NOMO-1 (cell line): ENCODE measurements around the gene MSLN.
"Not testable (repeated sequence)": the region's sequence is repeated elsewhere in the genome, so short reads cannot be mapped to it uniquely, and the experiment has no call there.

Experiments used
- DNase-seq, 2 experiments: peaks; one replicate each; lab custom pipeline; 2025; ENCODE audit not compliant: unreplicated experiment in 2 of 2; lab: John Stamatoyannopoulos, UW

MSLN gene

DNA sequence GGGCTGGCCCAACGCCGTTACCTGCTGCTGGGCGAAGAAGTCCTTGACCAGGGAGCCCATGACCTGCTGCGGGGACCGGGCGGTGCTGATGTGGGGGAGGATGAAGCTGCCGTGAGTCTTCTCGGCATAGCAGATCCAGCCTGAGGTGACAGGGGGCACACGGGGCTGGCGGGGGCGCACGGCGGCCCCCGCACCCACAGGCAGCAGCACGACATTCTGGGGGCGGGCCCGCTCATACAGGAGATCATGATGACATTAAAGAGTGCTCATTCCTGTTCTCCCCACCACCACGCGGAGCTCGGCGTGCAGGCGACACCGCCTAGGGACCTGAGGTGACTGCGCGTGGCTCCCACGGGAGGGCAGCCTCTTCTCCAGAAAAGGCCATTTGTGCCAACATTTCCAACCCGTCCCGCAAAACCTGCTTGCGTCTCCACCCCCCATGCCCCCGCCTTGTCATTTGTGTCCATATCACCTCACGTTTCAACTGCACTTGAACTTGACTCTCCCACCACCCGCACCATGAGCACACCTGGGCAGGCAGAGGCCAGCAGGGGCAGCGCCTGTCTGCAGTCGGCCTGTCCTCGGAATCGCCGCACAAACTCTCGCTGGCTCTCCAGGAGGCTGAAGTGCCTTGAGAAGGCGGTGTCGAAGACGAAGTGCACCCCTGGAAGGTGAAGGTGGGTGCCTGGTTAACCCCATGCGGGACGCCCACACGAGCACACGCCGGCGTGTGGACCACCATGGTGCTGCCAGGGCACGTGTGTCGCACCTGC lies 26.1 kb upstream of the MSLN start:
- no peak for DNase-seq

DNA sequence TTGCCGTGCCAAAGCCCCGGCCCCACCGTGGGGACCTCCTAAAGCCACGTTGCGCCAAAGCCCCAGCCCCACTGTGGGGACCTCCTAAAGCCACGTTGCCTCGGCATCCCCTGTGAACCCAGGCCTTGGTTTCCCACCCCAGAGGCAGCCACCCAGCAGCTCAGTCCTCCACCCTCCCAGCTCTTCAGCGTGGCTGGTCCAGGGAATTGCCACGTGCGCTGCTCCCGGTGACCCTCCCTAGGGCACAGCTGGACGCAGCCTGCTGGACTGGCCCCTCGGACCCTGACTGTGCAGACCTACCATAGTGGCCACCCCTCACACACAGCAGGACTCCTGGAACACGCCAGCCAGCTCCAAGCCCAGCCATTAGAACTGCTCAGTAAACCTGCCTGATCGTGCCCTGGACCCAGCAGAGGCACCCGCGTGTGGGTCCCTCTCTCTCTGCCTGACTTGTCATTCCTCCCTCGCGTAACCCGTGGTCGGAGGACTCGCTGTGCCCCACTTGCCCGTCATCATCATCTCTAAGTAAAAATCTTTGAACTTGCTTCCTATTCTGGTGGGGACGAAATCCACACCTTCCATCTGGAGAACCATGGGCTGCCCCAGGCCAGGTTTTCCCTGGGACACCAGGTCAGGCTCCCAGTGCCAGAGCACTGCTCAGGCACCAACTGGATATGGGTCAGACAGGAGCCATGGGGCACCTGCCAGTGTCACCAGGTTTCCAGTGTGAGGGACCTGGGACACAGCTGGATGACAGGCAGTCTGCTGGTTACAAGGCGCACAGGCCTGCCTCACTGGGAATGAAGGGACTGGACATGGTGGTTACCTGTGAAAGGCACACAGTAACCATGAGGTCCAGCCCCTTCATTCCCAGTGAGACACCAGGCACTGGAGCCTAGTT lies 25.3 kb upstream of the MSLN start:
- no peak for DNase-seq

DNA sequence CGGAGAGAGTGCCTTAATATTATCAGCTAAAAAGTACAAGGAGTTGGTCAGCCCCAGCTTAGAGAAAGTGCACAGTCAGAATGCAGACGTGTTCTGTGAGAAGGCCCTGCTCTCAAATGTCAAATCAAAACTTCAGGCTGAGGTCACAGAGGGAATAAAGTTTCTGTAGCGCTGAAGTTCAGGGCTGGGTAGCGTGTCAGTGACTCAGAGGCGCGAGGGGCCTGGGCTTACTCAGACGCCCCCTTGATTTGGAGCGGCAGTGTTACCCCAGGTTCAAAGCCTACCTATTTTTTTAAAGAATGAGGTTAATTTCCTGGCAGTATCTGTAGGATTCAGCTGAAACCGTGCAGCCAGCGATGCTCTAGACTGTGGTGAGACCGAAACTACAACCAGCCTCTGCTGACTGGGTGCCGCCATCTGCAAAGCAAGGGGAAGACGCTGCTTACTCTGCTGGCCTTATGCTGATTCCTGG lies 24.5 kb upstream of the MSLN start:
- no peak for DNase-seq

DNA sequence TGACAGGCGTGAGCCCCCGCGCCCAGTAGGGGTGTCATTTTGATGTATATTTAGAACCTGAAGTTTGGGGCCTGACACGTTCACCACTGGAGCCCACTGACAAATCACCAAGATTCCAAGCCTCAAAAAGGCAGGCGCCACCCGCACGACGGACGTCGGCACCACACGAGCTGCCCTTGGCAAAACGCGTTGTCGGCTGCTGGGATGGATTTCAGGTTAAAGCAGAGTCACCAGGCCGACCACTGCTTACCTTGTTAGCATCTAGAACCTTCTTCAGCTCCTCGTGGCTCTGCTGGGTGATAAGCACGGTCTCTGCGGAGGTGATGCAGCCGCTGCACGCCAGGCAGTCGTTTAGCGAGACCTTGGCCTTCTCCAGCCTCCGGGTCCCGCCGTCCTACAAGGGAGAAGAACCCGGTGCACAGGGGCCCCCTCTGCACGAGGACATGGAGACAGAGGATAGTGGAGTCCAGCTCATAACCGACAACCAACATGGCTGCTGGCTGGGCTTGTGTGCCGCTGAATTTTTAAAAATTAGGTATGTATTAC lies 23.5 kb upstream of the MSLN start:
- no peak for DNase-seq

DNA sequence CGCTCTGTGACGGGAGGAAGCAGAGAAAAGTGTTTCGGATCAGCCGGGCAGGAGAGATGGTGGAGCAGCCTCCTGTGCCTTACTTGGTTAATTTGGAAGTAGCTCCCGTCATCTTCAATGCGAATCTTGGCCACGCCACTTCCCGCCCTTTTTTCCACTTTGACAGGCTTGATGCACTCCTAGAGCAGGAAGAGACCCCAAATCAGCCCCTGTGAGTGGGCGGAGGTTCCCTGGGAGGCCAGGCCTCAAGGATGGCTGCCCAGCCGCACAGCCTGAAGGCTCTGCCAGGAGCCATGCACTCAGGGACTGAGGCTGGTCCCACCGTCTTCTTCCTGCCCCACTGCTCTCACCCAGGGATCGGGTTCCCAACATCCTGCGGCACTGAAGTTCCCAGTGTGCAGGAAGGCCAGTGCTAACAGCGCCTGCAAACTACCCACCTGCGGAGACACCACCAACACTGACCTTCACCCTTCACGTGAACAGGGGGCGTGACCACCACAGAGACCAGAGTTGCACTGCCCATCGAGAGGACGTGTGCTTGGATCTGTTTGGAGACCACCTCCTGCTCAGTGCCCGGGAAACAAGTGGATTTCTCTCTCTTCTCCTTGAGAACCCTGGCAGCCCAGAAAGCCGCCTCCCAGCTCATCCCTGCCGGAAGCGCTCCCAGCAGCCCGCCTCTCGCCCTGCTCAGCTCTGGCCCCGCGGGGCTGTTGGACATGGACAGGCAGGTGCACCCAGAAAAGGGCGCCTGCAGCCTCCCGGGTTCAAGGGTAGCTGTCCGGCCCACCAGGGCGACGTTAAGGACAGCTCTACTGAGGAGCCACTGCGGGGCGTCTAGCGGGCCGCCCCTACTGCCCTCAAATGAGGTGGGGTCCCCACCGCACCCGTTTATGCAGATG lies 20.7 kb upstream of the MSLN start:
- DNase-seq, result no peak

DNA sequence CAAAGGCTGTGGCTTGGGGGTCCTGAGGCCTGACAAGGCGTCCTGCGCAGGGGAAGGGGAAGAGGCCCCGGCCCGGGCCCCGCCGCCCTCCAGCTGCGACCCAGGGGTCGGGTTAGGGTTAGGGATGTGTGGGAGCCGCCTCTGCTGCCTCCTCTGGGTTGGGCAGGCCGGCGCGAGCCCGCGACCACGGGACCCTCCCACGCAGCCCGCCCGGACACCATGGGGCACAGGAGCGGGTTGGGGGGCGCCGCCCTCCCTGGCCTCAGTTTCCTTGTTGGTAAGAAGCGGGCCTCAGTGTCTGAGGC lies 20.1 kb upstream of the MSLN start:
- no peak for DNase-seq

DNA sequence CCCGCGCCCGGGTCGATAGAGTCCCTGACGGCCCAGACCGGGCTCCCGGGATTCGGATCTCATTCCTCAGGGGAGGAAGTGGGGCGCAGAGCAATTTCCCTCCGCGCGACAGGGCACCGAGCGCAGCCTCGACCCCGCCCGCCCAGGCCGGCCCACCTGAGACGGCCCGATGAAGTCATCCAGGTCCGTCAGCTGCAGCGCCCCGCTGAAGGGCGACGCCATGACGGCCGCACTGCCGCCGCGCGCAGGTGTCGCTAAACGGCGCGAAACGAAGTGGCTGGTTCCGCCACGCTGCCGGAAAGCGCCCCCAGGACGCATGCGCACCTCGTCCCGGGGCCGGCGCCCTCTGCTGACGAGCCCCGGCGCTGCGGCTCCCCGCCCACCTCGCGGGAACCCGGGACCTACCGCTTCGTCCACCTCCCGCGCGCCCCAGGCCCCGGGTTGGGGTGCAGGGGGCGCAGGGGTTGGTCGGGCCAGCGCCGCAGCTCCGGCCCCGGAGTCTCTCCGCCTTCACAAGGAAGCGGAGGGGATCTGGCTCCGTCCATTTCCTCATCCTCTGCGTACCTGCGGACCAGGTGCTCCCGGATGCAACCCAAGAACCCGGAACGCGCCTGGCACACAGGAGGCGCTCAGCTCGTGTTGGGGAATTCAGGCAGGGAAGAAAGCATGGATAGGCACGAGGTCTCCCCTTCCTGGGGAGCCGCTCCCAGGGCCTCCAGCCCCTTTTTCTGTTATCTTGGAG lies 19.6 kb upstream of the MSLN start, which contains the start of gene CIAO3:
TSS of gene CIAO3 (minus strand) at position 234 of the 742 bp plus-strand sequence. CDS start at position 222, 12 bp downstream.
- DNase-seq, result peak; percentile 74 to 82

DNA sequence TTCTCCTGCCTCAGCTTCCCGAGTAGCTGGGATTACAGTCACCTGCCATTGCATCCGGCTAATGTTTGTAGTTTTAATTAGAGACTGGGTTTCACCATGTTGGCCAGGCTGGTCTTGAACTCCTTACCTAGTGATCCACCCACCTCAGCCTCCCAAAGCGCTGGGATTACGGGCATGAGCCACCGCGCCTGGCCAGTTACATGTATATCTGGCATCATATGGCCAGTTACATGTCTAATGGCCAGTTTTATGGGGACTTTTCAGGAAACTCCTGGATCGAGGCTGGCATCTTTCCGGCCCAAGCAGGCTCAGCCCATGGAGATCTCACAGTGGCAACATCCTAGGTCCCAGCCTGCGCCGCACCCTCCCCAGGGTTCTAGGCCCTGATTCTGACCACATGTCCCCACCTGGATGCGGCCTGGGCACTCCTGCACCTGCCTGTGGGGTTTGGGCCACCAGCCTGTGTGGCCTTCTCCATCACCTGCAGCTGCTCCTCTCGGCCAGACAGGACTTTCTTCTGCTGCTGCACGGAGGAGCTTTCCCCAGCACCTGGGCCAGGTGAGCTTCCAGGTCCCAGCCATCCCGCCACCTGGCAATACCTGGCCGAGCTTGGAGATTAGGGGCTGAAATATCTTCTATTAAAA lies 18.4 kb upstream of the MSLN start:
- no peak for DNase-seq

DNA sequence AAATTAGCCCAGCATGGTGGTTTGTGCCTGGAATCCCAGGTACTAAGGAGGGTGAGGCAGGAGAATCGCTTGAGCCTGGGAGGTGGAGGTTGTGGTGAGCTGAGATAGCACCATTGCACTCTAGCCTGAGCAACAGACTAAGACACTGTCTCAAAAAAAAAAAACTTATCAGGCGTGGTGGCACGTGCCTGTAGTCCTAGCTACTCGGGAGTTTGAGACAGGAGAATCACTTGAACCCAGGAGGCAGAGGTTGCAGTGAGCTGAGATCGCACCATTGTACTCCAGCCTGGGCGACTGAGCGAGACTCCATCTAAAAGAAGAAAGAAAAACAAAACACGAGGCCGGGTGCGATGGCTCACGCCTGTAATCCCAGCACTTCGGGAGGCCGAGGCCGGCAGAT lies 17.6 kb upstream of the MSLN start:
- DNase-seq, result not testable (repeated sequence)

DNA sequence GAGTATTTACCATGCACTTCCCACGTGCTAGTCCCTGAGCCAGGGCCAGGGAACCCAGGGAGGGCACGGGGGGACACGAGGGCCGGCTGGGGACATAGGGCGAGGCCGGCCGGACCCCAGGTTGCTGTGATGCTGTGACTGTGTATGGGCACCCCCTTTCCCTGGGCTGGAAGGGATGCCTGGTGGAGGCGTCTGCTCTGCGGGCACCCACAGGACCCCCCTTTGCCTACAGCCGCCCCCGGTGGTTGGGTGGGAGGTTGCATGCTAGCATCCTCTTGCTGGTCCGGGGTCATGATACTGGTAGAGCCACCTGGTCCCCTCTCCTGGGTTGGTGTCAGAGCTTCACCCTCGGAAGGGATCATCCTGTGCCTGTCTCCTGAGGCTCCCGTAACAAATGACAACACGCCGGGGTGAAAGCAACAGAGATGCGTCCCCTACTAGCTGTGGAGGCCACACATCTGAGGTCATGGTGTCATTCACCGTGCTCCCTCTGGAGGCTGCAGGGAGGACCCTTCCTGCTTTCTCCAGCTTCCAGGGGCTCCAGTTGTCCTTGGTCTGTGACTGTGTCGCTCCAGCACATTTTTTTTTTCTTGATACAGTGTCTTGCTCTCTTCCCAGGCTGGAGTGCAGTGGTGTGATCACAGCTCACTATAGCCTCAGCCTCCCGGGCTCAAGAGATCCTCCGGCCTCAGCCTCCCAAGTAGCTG lies 16.6 kb upstream of the MSLN start:
- no peak for DNase-seq

DNA sequence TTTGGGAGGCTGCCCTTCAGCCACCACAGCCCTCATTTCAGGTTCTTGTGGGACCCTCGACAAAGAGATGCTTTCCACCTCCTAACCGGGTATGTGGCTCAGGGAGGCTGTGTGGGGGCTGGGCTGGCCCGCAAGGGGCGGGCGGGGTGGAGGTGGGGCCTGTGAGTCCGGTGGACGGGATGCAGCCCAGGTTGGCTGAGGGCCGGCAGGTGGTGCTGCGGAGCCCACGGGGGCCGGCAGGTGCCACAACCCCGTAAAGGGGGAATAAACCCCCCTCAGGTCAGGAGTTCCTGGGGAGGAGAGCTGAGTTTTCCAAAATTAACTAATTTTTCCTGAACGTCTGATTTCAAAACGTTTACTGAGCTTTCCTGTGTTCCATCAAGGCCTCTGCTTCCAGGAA lies 14.8 kb upstream of the MSLN start:
- no peak for DNase-seq

DNA sequence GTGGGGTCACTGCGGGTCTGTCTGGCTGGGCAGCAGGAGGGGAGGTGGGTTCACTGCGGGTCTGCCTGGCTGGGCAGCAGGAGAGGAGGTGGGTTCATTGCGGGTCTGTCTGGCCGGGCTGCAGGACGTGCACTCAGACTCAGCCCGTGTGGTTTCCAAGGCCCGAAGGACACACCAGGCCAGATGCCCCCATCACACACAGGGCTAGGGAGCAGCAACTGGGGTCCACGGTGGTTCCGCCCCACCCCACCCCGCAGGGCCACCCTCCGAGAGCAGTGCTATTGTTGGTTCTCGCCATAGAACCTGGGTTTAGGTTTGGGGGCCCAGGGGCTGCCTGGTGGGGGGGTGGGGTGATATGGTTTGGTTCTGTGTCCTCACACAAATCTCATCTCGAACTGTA lies 13.9 kb upstream of the MSLN start:
- no peak for DNase-seq

DNA sequence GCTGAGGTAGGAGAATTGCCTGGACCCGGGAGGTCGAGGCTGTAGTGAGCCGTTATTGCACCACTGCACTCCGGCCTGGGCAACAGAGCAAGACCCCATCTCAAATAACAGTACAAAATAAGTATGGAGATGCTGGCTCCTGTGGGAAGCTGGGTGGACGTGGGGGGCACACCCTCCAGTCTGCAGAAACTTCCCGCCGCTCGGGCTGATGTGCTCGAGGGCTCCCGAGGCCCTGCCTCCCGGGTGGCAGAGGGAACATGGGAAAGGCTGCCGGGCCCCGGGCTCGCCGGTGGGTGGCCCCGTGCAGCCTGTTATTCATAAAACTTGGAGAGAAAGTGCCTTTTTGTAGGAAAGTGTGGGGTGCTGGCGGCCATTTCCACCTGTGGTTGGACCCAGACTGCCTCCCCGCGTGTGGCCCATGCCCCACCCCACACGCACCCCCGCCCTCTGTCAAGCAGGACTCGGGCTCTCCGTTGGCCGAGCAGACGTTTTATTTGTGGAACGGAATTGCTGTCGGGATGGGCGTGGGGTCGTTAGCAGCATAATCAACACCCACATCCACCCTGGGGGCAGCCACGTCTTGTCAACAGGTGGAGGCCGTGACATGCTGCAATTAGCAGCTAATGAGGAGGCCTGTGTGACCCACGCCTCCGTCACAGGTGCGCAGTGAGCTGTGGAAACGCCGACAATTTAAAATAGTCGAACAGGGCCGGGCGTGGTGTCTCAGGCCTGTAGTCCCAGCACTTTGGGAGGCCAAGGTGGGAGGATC lies 12.4 kb upstream of the MSLN start:
- DNase-seq, result no peak

DNA sequence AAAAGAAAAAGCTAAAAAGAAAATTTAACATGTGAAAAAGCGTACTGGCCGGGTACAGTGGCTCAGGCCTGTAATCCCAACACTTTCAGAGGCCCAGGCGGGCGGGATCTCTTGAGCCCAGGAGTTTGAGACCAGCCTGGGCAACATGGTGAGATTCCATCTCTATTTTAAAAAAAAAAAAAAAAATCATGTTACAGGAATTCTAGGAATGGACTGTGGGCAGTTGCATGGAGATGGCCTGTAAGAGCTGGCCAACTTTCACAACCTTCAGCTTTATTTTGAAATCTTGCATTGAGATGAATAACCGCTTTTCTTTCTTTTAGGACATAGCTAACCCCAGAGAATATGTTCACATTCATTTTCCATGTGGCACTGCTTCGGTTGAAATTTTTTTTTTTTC lies 11.5 kb upstream of the MSLN start:
- no peak for DNase-seq

DNA sequence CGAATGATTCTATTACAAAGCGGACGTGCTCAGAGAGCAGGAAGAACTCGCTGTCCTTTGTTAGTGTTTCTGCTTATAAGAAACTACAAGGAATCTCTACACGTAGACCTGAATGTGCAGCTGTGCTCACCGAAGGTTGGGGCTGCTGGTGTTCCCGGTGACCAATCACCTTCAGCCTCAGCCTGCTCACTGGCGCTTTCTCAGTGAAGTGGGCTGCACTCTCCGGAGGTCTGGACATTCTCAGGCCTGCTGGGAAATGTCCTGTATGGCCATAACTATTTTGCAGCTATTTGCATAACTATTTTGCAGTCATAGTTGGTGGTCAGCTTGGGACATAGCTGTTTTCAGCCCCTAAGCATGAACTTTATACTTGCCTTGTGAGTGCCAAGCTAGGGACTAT lies 10.0 kb upstream of the MSLN start:
- DNase-seq, result no peak

DNA sequence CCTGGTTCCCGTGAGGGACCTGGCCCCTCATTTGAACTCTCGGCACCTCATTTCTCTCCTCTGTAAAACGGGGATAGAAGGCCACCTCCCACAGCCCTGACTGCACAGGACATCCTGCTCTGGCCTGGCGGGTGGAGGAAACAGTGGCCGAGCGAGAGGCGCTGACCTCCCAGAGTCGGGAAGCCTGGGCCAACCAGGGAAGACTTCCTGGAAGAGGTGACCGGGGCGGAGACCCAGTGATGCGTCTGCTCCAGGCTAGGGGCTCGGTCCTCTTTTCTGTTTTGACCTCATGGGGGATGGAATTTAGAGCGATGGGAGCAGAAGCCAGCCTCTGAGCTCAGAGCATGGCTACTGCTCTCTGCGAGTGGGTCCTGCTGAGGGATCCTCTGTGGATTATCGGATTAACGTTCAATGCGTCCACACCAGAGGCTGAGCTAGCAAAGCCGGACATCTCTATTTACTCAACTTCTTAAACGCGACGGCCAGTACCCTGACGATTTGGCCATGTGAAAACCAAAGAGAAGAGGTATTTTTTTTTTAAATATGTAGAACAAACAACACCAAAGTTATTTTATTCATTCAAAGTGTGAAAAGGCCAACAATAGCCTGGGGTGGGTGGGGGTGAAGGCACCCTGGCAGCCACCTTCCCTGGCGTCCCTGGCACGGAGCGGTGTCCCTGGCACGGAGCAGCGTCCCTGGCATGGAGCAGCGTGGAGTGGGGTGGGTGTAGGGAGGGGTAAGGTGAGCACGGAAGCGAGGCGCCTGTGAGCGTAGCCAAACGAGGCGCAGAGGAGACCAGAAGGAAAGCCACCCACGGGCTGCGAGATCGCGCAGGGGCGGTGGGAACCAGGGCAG lies 9.2 kb upstream of the MSLN start:
- no peak for DNase-seq

DNA sequence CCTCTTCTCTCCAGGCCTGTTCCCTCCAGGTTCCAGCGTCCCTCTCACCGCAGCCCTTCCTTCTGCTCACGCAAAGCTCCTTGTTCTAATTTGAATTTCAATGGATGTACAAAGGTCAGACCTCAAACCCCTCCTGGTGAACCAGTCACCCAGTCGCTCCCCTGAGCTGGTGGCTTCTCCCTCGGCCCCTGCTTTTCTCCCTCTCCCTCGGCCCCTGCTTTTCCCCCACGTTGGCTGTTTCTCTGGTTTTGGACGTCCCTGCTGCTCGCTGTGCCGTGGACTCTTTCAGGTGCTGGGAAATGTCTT lies 8.6 kb upstream of the MSLN start:
- DNase-seq, result no peak
